Uterus (tissue), 2 donors: ENCODE data around the gene MALAT1.

Experiments used
- CTCF ChIP-seq, 4 experiments: fragments of 200-600 bp in 2 of 4; fragments of 450-650 bp in 2 of 4; sonication (generic) in 2 of 4; IDR thresholded peaks; one replicate each; pipeline ENCODE4 v1.5.1; 2016 to 2019; ENCODE audit warnings: antibody characterized with exemption in 4 of 4, mild to moderate bottlenecking in 2 of 4, moderate library complexity in 1 of 4
- POLR2A ChIP-seq, 2 donors: fragments of 450-650 bp; IDR thresholded peaks; one replicate each; pipeline ENCODE4 v1.6.1; 2016; ENCODE audit warnings: antibody characterized with exemption in 2 of 2, mild to moderate bottlenecking in 1 of 2, moderate library complexity in 1 of 2

DNA sequence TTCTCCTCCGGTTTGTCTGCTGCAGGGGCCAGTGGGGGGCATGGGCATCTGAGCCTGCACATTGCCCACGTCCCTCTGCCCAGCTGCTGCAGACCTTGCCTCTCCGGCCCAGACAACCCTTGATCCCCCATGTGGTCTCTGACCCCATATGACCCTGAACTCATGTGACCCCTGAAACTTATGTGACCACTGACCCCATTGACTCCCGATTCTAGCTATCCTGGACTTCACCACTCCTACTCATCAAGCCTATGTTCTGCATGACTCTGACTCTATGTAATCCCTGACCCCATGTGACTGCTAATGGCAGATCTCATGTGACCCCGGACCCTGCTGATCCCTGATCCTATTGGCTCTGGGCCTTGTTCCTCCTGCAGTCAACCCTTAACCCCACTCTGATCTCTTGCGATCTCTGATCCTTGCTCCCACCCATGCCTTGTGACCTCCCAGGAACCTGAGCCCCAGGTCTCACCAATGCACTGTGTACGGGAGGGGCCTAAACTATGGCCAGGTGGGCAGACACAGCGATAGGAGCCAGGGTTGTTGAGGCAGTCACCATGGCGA lies 53.6 kb downstream of the MALAT1 start:
- TF ChIP-seq CTCF (IDR thresholded peaks at IDR 0.05): no peak
- TF ChIP-seq POLR2A (IDR thresholded peaks at IDR 0.05): no peak
